RWPE2 (cell line): ENCODE results near the gene NCBP3.
A peak's percentile ranks its signal among the peaks of the same experiment; 100 is the strongest.

Experiments
- ATAC-seq: fragments of 200-7000 bp; cut with Tn5 transposase; 3 replicates; pipeline ENCODE4 v1.9.1; 2021; ENCODE audit warnings: low read depth
- DNase-seq: peaks from one replicate; pipeline ENCODE4 v3.0.0-alpha.2; 2020; ENCODE audit warnings: low spot score
- H3K27ac ChIP-seq: fragments of 450-650 bp; 2 replicates; pipeline ENCODE4 v1.5.1; 2017; ENCODE audit warnings: mild to moderate bottlenecking; ENCODE audit not compliant: poor library complexity, severe bottlenecking
- H3K27me3 ChIP-seq: fragments of 250-450 bp; sonication (Bioruptor Pico); 2 replicates; pipeline ENCODE4 v1.5.1; 2021; ENCODE audit warnings: mild to moderate bottlenecking, moderate library complexity; ENCODE audit not compliant: insufficient read depth, poor library complexity, severe bottlenecking
- H3K36me3 ChIP-seq: fragments of 250-450 bp; sonication (Bioruptor Pico); 2 replicates; pipeline ENCODE4 v1.5.1; 2020; ENCODE audit warnings: low read depth, mild to moderate bottlenecking, moderate library complexity
- H3K4me1 ChIP-seq: fragments of 250-450 bp; sonication (Bioruptor Pico); 2 replicates; pipeline ENCODE4 v1.5.1; 2021; ENCODE audit warnings: mild to moderate bottlenecking, moderate library complexity; ENCODE audit not compliant: insufficient read depth, poor library complexity, severe bottlenecking
- H3K4me3 ChIP-seq: fragments of 250-450 bp; sonication (Bioruptor Pico); 2 replicates; pipeline ENCODE4 v1.5.1; 2021; ENCODE audit warnings: mild to moderate bottlenecking, moderate library complexity; ENCODE audit not compliant: severe bottlenecking
- H3K9me3 ChIP-seq: fragments of 250-450 bp; sonication (Bioruptor Pico); 2 replicates; pipeline ENCODE4 v1.5.1; 2021; ENCODE audit warnings: mild to moderate bottlenecking, moderate library complexity; ENCODE audit not compliant: severe bottlenecking
- TF ChIP-seq, protein P1 (sequence below): fragments of 450-650 bp; IDR thresholded peaks from one replicate; pipeline ENCODE4 v1.5.1; 2017; ENCODE audit warnings: mild to moderate bottlenecking, moderate library complexity; ENCODE audit not compliant: poor library complexity, severe bottlenecking

The NCBP3 gene

DNA sequence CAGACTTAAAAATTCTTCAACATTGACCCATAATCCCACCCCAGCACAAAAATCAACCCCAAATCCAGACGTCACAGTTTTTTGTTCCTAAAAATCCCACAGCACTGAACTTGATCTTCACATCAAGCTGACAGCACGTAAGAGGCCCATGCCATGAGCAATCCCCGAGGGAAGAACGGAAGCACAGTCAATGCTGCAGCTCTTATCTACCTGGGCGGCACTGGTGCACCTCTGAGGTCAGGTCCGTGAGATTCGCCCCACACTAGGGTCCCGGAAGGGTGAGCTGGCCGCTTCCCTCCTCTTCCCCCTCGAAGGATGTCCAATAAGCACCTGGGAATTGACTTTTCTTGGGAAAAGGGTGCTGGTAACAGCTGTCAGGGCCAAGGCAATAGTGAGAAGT is 33.8 kb downstream of the NCBP3 start:
- DNase-seq, result no peak
- Histone ChIP-seq H3K36me3 (peaks cover 66% of the 10 kb centered on the region), H3K4me3 (no peak overlapping the region), H3K27me3 (no peaks in the 10 kb centered on the region), H3K4me1 (no peaks in the 10 kb centered on the region), H3K9me3 (no peaks in the 10 kb centered on the region), H3K27ac (no peak overlapping the region)
- TF ChIP-seq, protein P1, sequence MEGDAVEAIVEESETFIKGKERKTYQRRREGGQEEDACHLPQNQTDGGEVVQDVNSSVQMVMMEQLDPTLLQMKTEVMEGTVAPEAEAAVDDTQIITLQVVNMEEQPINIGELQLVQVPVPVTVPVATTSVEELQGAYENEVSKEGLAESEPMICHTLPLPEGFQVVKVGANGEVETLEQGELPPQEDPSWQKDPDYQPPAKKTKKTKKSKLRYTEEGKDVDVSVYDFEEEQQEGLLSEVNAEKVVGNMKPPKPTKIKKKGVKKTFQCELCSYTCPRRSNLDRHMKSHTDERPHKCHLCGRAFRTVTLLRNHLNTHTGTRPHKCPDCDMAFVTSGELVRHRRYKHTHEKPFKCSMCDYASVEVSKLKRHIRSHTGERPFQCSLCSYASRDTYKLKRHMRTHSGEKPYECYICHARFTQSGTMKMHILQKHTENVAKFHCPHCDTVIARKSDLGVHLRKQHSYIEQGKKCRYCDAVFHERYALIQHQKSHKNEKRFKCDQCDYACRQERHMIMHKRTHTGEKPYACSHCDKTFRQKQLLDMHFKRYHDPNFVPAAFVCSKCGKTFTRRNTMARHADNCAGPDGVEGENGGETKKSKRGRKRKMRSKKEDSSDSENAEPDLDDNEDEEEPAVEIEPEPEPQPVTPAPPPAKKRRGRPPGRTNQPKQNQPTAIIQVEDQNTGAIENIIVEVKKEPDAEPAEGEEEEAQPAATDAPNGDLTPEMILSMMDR, result no peak
- ATAC-seq, result no peak

- H3K36me3 ChIP-seq, result peaks cover 47% of the 10 kb centered on the region
These were observed 36.0 kb downstream of the NCBP3 start for GRCh38 chr17:3810019-3810418.

DNA sequence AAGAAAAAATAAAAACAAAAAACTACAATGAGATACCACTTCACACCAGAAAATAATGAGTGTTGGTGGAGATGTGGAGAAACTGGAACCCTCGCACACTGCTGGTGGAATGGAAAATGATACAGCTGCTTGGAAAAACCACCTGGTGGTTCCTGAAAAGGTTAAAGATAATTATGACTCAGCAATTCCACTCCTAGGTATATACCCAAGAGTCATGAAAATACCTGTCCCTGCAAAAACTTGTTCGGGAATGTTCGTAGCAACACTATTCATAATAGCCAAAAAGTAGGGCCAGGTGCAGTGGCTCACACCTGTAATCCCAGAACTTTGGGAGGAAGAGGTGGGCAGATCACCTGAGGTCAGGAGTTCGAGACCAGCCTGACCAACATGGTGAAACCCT is 36.9 kb downstream of the NCBP3 start:
- TF ChIP-seq, protein P1, result no peak
- peak overlapping the region; percentile 18 for H3K27ac ChIP-seq
- no peak overlapping the region for H3K4me3 ChIP-seq
- no peaks in the 10 kb centered on the region for H3K4me1 ChIP-seq
- DNase-seq (no peak), ATAC-seq (peak; percentile 66; the same call in 2 of the 3 replicates)
- H3K9me3 ChIP-seq, result no peaks in the 10 kb centered on the region
- H3K36me3 ChIP-seq, result peaks cover 47% of the 10 kb centered on the region
- no peaks in the 10 kb centered on the region for H3K27me3 ChIP-seq

More at GRCh38 chr17:3810019-3810418, 36.0 kb downstream of the NCBP3 start:
- Histone ChIP-seq H3K27ac (no peak overlapping the region), H3K27me3 (no peaks in the 10 kb centered on the region), H3K4me1 (no peaks in the 10 kb centered on the region), H3K9me3 (no peaks in the 10 kb centered on the region), H3K4me3 (no peak overlapping the region)
- DNase-seq, result no peak
- TF ChIP-seq, protein P1, result no peak
- no peak for ATAC-seq

DNA sequence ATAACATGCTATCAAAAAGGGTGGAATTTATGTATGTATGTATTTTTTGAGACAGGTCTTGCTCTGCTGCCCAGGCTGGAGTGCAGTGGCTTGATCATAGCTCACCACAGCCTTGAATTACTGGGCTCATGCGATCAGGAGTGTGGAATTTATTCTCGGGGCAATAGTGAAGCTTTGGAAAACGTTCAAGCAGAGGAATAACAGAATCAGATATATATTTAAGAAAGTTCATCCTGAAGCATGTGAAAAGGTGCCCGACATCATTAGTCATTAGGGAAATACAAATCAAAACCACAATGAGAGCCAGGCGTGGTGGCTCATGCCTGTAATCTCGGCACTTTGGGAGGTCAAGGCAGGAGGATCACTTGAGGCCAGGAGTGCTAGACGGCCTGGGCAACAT is 37.3 kb downstream of the NCBP3 start:
- DNase-seq, result no peak
- H3K36me3 ChIP-seq, result peaks cover 44% of the 10 kb centered on the region
- TF ChIP-seq, protein P1, result no peak
- no peaks in the 10 kb centered on the region for H3K4me1 ChIP-seq
- H3K27me3 ChIP-seq, result no peaks in the 10 kb centered on the region
- H3K9me3 ChIP-seq, result no peaks in the 10 kb centered on the region
- no peak overlapping the region for H3K4me3 ChIP-seq
- ATAC-seq, result no peak
- H3K27ac ChIP-seq, result peak overlapping the region; percentile 18

DNA sequence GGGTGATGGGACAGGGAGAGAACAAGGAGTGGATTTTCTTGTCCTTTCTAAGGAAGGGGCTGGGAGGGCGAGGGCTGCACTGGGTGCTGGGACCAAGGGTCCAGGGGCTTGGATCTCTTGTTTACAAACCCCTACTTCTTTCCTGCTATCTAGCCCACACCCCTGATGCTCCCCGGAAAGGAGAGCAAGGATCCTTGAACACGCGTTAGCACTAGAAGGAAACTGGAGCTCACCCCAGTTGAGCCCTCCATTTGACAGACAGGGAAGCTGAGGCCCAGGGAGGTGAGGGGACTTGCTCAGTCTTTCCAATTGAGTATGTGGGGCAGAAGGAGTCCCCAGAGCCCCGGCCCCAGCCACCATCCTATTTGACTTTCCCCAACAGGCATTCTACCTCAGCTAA is 40.5 kb downstream of the NCBP3 start:
- Histone ChIP-seq H3K36me3 (peaks cover 20% of the 10 kb centered on the region; the same call in 1 of the 2 replicates), H3K4me1 (no peaks in the 10 kb centered on the region)

More for the DNA sequence above, 40.5 kb downstream of the NCBP3 start:
- DNase-seq (no peak), ATAC-seq (no peak)
- Histone ChIP-seq H3K4me3 (no peak overlapping the region), H3K9me3 (no peaks in the 10 kb centered on the region), H3K27me3 (no peaks in the 10 kb centered on the region), H3K27ac (no peak overlapping the region)
- TF ChIP-seq, protein P1, result no peak
